Fibroblast of upper back skin (primary cell): ENCODE data around the gene CORO2B.
"Not testable (repeated sequence)": the region's sequence is repeated elsewhere in the genome, so short reads cannot be mapped to it uniquely, and the experiment has no call there.

Experiments used
- DNase-seq: peaks from one replicate; pipeline ENCODE4 v3.0.0-alpha.2; 2013

CORO2B gene

DNA sequence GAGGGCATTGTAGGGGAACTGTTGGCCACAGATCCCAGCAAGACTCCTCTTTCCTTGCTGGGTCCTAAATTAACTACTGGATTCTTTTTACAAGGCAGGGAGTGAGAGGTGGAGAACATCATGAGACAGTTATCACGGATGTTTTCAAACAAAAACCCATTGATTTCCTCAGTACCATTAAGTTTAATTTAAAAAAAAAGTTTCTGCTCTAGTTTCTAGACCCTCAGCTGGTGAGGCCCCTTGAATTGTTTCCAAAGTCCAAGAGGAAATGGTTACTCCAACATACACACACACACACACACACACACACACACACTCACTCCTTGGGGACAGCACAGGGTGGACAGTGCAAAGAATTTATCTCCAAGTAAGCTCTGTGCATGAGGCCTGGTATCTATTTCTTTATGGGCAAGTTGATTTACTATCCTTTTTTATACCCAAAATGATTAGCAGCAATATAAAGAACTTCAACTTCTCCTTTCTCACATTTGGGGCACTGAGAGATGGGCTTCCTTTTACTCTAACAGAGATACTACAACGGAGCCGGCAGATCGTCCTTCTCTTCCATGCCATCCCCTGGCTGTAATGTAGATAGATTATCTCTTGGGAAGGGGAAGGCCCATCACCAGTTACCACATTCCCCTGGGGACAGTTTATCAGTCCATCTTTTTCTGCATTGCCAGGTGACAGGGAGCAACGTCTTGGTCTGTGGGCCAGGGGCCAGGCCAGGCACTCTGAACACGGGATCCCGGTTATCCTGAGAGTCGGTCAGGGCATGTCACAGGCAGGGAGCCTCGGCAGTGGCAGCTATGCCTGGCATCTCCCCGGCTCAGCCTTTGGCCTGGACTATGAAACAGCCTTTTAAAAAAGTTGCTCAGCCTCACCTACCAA, 54.7 kb downstream of the CORO2B start:
- no peak for DNase-seq

DNA sequence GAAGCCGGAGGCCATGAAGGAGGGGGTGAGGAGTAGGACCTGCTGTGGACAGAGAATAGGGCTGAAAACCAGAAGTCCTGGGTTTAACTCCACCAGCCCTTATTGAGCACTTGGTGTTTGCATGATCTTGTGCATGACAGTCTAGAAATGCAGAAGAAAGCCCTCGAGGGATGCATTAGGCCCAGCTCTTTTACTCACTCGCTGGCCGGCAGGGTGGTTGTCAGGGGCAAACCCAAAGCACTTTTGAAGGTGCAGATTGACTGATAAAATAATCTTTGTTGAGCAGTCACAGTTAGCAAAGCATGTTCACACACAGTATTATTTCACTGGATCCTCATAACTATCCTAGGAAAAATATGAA, 55.3 kb downstream of the CORO2B start:
- DNase-seq: no peak

DNA sequence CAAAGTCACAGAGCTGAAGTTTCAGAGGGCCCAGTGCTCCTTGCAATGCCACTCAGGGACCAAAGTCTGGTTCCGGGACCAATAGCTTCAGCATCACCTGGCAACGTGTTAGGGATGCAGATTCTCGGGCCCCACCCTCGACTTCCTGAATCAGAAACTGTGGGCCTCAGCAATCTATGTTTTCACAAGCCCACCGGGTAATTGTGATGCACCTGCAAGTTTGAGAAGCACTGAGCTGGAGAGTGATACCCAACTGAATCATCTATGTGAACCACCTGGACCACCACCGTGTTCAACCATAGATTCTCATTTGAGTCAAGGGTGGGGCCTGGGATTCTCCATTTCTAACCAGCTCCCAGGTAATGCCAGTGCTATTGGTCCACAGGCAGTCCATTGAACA, 55.7 kb downstream of the CORO2B start:
- DNase-seq: no peak

DNA sequence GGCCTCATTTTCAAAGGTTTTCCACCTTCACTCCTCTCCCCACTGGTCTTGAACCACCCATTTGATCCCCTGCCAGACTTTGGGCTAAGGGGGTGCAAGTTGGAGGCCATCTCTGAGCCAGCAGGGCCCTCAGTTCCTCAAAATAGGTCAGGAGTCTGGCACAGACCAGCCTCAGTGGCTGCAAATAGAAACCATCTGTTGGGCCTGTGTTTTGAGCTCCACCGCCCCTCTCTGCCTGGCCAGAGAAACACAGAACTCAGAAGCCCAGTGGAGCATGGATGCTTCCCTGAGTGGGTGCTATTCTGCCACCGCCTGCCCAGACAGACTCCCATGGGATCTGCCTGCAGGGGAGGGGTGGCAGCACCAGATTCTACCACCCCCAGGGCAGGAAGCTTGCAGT, 56.3 kb downstream of the CORO2B start:
- DNase-seq: peak; percentile 25

DNA sequence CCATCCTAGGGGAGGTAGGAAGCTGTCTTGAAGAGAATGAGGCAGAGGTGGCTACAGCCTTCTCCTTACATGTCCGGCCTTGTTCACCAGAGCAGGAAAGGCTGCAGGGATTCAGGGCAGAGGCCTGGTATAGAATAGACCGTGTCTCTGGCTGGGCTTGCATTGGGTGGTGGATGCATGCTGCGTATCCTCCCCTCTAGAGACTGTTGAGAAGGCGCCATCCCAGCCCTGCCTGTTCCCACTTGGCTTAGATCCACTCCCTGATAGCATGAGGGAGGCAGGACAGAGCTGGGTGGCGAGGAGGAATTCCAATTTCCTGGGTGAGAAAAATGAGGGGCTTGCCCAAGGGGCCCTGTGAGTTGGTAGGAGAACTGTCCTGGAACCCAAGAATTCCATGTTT, 57.5 kb downstream of the CORO2B start:
- no peak for DNase-seq

DNA sequence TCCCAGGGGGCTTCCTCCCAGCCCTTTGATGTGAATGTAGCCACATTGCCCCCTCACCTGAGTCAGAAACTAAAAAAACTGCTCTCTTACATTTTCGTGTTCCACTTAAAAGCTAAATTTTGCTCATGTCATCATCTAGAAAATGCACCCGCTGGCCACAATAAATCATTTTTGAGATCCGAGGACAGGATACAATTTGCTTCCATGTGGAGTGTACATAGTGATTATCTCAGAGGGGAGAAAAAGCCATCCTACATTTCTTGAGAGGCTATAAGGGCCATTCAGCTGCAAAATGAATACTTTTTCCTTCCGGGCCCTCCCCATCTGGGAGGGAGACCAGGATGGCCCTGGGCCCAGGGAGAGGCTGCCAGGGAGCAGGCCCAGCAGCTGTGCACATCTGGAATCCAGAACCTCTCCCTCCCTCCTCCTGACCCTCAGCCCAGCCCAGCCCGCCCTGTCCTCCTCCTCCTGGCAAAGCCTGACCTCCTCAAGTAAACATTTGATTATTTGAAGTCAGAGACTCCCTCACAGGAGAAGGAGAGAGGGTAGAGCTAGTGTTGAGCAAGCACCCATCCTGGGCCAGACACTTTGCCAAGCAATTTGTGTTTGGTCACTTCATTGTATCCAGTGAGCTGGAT, 59.1 kb downstream of the CORO2B start:
- DNase-seq: peak; percentile 54

DNA sequence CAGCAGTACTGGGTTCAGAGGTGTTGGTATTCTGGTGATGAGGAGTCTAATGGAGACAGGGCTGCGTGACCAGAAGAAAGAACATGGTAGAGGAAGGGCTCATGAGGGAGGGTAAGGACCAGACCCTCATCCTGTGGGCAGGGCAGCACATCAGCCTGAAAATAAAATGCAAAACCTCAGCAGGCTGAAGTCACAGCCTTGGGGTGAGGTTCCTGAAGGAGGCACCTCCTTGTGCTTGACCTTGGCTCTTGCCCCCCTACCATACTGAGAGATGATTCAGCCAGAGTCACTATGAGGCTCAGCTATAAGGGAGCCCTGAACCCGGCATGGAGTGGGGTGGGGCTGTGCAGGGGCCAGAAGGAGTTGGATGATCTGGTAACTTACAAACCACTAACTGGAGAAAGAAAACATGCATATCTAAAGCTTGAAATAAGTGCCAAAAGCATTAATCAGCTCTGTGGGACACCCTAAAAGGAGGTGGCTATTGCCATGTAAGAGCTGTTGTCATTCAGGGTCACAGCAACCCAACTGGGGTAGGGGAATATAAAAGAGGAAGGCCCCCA, 60.2 kb downstream of the CORO2B start:
- peak; percentile 49 for DNase-seq

DNA sequence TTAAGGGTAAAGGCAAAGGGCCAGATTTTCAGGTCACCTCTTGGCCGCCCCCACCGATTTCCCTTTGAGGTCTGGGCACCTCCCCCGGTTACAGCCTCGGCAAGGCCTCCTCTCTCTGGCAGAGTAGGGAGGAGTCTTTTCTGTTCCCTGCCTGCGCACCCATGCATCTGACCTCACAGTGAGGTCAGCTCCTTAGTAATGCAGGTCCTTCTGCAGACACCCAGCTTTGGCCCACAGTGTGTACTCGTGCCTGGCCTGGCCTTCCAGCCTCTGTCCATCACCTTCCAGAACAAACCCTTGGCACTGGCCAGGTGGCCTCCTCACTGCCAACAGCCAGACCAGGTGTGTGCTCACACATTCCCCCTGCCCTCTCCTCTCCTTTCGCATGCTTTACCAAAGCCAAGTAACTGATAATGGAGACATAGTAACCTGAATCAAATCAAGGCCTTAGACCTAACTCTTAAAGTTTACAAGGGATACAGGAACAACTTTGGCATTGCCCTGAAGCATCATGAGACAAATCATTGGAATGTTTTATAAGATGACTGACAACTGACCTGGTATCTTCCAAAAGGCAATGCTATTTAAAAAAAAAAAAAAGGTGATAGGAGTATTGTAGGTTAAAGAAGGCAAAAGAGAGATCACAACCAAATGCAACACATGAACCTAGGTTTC, 61.3 kb downstream of the CORO2B start:
- no peak for DNase-seq

DNA sequence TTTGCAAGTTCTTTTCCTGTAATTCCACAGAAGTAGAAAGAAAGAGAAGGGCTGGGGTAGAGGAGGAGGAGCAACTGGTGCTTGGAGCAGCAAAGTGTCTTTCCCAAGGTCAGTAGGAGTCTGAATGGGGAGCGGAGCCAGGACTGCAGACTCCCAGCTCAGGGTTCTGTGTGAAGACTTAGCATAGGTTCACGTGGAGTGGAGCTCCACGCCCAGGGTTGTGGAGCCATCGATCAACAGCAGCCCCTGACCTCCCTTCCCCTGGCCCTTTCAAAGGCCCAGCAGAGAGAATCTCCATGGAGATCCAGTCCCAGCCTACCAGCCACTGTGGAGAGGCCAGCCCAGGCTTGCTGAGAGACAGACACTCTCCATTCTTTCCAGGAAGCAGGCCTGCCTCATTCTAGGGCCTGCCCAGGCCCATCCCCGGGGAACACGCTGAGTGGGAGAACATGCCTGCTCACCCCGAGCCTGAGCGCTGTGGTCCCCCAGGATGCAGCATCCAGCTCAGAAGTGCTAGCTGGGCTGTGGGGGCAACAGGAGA, 62.1 kb downstream of the CORO2B start:
- DNase-seq: no peak

DNA sequence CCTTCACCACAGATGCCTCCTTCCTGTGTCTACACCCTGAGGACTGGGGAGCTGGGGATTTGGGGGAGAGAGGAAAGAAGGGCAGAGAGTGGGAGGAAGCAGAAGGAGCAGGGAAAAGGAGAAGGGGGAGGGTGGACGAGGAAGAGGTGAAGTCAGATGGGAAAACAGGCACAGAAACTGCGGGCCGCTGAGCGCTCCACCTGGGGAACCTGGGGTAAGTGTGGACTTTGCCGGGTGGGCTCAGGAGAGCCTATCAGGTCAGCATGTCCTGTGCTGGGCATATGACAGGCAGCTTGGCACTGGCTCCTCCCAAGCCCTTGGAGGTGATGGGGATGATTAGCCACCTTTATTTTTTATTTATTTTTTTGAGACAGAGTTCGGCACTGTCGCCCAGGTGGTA, 62.6 kb downstream of the CORO2B start:
- DNase-seq: no peak

DNA sequence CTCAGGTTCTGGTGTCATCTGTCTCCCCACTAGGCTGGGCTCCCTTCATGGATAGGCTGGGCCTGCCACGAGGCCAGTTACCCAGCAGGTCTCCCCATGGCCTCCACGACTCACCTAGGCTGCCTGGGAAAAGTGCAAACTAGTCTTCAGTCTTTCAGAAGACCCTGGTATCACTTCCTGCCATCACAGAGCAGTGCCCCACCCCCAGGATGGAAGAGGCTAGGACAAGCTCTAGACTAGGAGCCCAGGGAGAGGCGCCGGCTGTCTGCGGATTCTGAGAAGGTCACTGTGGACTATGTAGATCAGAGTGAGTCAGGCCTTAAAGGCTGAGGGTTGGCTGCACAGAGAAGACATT, 63.7 kb downstream of the CORO2B start:
- no peak for DNase-seq

DNA sequence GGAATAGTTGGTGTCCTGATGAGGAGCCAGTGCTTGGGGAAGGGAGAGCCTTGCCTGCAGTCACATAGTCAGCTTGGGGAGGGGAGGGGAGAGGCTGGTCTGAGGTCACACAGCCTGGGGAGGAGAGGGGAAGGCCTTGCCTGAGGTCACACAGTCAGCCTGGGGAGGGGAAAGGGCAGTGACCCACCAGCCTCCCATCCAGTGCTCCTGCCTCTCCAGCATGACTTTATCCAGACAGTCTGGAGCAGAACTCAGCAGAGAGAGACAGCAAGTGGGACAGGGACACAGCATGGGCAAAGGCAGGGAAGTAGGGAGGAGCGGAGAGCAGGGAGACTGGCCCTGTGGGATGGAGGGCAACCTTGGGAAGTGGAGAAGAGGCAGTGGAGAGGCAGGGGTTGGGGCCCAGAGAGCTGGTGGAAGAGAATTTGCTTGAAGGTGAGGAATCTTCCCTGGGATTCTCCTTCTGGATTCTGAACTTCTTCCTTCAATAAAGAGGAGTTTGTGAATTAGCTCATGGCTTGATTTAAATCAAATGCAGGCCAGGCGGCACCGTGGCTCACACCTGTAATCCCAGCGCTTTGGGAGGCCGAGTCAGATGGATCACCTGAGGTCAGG, 64.5 kb downstream of the CORO2B start:
- no peak for DNase-seq

DNA sequence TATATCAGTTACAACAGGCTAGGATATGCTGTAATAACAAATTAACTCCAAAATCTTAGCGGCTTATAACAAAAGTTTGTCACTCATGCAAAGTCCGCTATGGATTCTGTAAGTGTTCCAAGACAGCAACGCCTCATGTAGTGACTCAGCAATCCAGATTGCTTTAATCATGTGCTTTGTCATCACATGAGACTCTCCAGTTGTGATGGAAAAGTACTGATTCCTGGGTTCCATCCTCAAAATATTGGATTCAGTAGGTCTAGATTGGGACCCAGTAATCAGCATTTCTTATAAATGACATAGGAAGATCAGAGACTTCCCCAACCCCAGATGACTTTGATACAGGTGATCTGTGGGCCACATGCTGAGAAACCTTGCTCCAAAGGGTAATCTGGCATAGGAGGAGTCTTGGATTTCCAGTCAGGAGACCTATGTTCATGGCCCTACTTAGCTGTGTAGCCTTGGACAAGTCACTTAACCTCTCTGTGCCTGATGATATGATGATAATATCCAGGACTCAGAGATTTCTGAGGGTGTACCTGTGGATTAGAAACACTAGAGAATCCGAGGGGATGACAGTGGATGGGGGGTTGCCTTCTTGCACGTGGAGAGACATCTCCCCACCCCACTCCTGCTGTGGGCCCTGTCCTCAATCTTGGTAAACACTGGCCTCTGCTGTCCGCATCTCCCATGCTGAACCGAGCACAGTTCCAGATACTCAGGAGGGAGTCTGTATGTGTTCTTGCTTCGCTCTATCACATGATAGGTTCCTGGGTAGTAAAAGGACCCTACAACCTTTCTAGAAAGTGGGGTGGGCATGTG, 65.5 kb downstream of the CORO2B start:
- DNase-seq: peak; percentile 81

DNA sequence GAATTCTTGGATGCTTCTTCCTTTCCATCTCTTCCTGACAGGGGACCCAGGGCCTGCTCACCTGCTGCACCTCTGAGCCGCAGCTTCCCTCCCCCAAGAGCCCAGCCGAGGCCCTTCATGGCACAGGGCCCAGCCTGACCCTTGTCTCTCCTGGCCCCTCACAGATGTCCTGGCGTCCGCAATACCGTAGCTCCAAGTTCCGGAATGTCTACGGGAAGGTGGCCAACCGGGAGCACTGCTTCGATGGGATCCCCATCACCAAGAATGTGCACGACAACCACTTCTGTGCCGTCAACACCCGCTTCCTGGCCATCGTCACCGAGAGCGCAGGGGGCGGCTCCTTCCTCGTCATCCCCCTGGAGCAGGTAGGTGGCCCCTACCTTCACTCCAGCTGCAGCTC, 66.2 kb downstream of the CORO2B start:
- DNase-seq: no peak

DNA sequence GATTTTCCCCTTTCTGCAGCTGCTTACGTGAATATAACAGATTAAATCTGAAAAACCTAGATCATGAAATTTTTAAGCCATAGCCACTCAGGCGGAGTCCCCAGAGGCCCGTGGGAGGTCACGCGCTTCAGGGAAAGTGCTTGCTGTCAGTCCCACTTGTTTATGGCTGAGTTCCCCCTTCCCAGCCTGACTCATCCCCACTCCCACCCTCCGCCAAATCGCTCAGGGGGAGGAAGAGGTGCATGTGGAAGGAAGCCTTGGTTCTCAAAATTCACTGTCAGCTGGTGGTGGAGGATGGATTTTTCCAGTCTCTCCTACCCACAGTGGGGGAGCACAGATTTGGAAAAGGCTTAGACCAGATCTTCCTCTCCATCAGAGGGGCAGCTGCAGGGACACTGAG, 67.4 kb downstream of the CORO2B start:
- DNase-seq: no peak

DNA sequence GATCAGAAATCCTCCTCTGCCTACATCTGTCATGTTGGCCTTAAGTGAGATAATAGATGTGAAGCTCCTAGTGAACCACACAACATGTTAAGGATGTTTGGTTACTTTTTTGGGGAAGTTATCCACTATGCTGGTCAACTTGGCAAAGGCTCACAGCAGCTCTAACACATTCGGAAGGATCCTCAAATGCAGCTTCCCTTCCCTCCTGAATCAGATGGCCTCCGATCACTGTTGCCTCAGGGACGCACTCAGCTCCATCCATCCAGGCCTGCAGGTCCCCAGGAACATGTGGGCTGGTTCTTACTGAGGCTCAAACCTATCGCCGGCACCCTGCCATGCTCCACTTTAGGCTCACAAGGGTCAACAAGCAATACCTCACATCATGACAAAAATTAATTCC, 67.9 kb downstream of the CORO2B start:
- no peak for DNase-seq

DNA sequence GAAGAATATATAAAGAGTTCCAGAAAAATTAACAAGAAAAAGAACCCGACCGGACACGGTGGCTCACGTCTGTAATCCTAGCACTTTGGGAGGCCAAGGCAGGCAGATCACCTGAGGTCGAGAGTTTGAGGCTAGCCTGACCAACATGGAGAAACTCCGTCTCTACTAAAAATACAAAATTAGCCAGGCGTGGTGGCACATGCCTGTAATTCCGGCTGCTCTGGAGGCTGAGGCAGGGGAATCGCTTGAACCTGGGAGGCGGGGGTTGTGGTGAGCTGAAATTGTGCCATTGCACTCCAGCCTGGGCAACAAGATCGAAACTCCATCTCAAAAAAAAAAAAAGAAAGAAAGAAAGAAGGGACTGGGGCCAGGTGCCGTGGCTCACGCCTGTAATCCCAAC, 68.6 kb downstream of the CORO2B start:
- DNase-seq: not testable (repeated sequence)

DNA sequence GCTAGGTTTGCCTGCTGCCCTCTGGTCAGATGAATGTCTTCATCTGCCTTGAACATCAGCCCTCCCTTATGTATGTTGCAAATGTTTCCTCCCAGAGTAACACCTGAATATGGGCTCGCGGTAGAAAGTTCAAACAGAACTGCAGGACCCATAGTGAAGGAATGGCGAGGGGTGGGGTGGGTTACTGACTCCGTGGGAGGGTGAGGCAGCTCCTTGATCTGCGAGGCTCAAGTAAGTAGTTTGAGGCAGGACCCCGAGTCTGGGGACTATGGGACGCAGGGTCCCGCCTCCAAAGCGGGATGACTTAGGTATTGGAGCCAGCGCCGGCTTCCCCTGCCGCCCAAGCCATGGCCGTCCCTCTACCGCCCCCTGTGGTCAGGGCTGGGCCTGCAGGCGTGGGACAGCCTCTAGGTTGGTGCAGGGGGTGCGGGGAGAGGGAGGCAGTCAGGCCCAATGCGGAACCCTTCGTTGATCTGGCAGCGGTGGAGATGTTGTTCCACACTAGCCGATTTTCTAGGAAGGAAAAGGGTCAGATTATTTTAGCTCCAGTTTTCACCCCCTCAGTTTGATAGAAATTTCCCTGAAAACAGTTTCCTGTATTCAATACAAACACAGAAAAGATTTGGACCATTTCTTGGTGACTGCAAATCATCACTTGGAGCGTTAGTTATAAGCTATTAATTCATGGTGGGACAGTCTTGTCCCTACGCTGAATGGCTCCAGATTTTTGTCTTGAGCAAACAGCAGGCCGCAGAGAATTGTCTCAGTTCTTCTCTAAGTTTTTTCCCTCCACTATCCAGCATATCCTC, 72.3 kb downstream of the CORO2B start:
- no peak for DNase-seq

DNA sequence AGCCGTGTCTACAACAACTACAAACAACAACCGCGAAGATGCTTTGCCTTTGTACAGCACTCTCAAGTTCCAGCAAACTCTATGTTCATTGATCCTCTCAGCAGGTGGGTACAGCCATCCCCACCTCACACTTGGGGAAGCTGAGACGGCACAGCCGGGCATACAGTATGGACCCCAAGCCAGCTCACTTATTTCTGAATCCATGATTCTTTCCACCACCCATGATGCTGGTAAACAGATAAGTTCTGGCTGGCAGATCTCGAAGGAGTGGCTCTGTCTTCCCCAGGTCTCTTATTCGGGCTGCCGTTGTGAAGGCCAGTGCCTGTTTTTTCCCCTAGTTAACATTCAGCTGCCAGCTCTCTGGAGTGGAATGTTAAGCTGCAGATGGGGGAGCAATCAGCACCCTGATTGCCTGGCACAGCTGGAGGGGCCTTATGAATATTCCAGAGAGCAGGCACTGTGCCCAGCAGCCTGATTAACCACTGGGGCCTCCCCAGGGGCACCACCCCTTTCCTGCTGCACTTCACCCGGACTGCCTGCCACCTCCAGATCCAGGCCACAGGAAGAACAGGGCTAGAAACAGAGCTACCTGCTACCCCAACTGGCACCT, 73.2 kb downstream of the CORO2B start:
- DNase-seq: no peak

DNA sequence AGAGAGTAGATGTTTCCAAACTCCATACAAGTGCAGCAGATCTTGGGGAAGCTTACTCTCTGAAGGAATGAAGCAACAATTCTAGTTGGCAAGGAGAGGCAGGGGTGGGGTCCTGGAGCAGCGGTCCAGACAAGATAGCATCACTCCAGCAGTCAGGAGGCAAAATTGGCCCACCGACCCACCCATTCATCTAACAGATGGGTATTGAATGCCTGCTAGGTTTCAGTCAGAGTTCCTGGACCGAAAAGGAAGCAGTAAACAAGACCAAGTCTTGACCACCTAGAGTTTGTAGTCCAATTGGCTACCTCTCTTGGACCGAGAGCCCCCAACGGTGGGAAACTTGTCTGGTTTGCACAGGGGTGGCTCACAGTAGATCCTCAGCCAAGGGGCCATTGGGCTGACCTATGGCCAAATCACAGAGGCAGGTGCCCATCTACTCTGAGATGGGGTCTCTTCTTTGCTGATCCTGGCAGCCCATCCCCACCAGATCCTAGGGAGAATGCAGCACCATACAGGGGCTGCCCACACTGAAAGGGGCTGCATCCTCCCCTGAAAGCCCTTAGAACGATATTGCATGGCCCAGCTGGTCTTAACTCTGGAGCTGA, 74.3 kb downstream of the CORO2B start:
- no peak for DNase-seq
